Stimulated activated memory B cell treated with anti-CD40 and anti-IgM and Interleukin-4, amounts not matched to agents 10 μg/mL and 1 μg/mL and 100 μg/mL, for 72 hours (primary cell): ENCODE data around the gene CCDC183.
"Not testable (repeated sequence)": the region's sequence is repeated elsewhere in the genome, so short reads cannot be mapped to it uniquely, and the experiment has no call there.

Experiments
- ATAC-seq: fragments of 150-1000 bp; cut with Tn5 transposase; 2 replicates; pipeline ENCODE4 v1.10.0; 2021
- H3K27ac Mint-ChIP-seq: one replicate; pipeline ENCODE4 v1.8.0; 2022; ENCODE audit warnings: mild to moderate bottlenecking, mixed read lengths
- H3K27me3 Mint-ChIP-seq: one replicate; pipeline ENCODE4 v1.8.0; 2022; ENCODE audit warnings: mixed read lengths
- H3K36me3 Mint-ChIP-seq: one replicate; pipeline ENCODE4 v1.8.0; 2022; ENCODE audit warnings: mixed read lengths
- H3K4me1 Mint-ChIP-seq: one replicate; pipeline ENCODE4 v1.8.0; 2022; ENCODE audit warnings: mixed read lengths
- H3K4me3 Mint-ChIP-seq: one replicate; pipeline ENCODE4 v1.8.0; 2022; ENCODE audit warnings: mild to moderate bottlenecking, moderate library complexity, mixed read lengths
- H3K9me3 Mint-ChIP-seq: one replicate; pipeline ENCODE4 v1.8.0; 2022; ENCODE audit warnings: mixed read lengths

Gene CCDC183

GRCh38 chr9:136829981-136830885 is 34.1 kb downstream of the CCDC183 start:
- no peaks in the 10 kb centered on the region for H3K9me3 Mint-ChIP-seq
- no peak overlapping the region for H3K27ac Mint-ChIP-seq
- H3K27me3 Mint-ChIP-seq = no peaks in the 10 kb centered on the region
- H3K4me3 Mint-ChIP-seq = no peak overlapping the region
- peaks cover 38% of the 10 kb centered on the region for H3K36me3 Mint-ChIP-seq
- ATAC-seq = no peak
- H3K4me1 Mint-ChIP-seq = no peaks in the 10 kb centered on the region

GRCh38 chr9:136831002-136831719 is 35.0 kb downstream of the CCDC183 start:
- H3K4me1 Mint-ChIP-seq = no peaks in the 10 kb centered on the region
- no peaks in the 10 kb centered on the region for H3K9me3 Mint-ChIP-seq

GRCh38 chr9:136831720-136832104 is 35.6 kb downstream of the CCDC183 start:
- Mint-ChIP-seq H3K36me3 (peaks cover 32% of the 10 kb centered on the region), H3K4me3 (no peak overlapping the region), H3K9me3 (no peaks in the 10 kb centered on the region), H3K27ac (no peak overlapping the region), H3K27me3 (no peaks in the 10 kb centered on the region), H3K4me1 (no peaks in the 10 kb centered on the region)
- ATAC-seq = no peak

More at GRCh38 chr9:136831002-136831719, 35.0 kb downstream of the CCDC183 start:
- H3K27ac Mint-ChIP-seq = no peak overlapping the region
- ATAC-seq = no peak
- peaks cover 35% of the 10 kb centered on the region for H3K36me3 Mint-ChIP-seq
- no peaks in the 10 kb centered on the region for H3K27me3 Mint-ChIP-seq
- no peak overlapping the region for H3K4me3 Mint-ChIP-seq

GRCh38 chr9:136832581-136832980 is 36.4 kb downstream of the CCDC183 start:
- Mint-ChIP-seq H3K4me3 (no peak overlapping the region), H3K27me3 (no peaks in the 10 kb centered on the region), H3K36me3 (peaks cover 32% of the 10 kb centered on the region), H3K9me3 (no peaks in the 10 kb centered on the region), H3K4me1 (no peaks in the 10 kb centered on the region), H3K27ac (no peak overlapping the region)
- ATAC-seq = no peak

GRCh38 chr9:136833381-136834048 is 37.4 kb downstream of the CCDC183 start:
- H3K4me3 Mint-ChIP-seq, H3K4me1 Mint-ChIP-seq: not testable (repeated sequence)
- H3K36me3 Mint-ChIP-seq = peaks cover 32% of the 10 kb centered on the region

GRCh38 chr9:136835162-136835931 is 39.2 kb downstream of the CCDC183 start:
- H3K27me3 Mint-ChIP-seq = no peaks in the 10 kb centered on the region
- H3K36me3 Mint-ChIP-seq = peaks cover 24% of the 10 kb centered on the region
- no peaks in the 10 kb centered on the region for H3K4me1 Mint-ChIP-seq
- H3K27ac Mint-ChIP-seq = no peak overlapping the region
- no peak for ATAC-seq
- H3K9me3 Mint-ChIP-seq = no peaks in the 10 kb centered on the region
- no peak overlapping the region for H3K4me3 Mint-ChIP-seq

More at GRCh38 chr9:136833381-136834048, 37.4 kb downstream of the CCDC183 start:
- H3K9me3 Mint-ChIP-seq, ATAC-seq, H3K27me3 Mint-ChIP-seq, H3K27ac Mint-ChIP-seq: not testable (repeated sequence)

GRCh38 chr9:136835932-136836904 is 40.1 kb downstream of the CCDC183 start:
- Mint-ChIP-seq H3K27ac (no peak overlapping the region), H3K27me3 (no peaks in the 10 kb centered on the region), H3K4me3 (no peak overlapping the region), H3K36me3 (peaks cover 20% of the 10 kb centered on the region), H3K9me3 (no peaks in the 10 kb centered on the region), H3K4me1 (no peaks in the 10 kb centered on the region)
- no peak for ATAC-seq

- no peak for ATAC-seq
- Mint-ChIP-seq H3K27me3 (no peaks in the 10 kb centered on the region), H3K36me3 (peaks cover 10% of the 10 kb centered on the region), H3K4me1 (peaks cover 5% of the 10 kb centered on the region), H3K9me3 (no peaks in the 10 kb centered on the region), H3K27ac (no peak overlapping the region), H3K4me3 (no peak overlapping the region)
Observed at GRCh38 chr9:136837146-136837855, 41.2 kb downstream of the CCDC183 start.

GRCh38 chr9:136837856-136838277 is 41.7 kb downstream of the CCDC183 start:
- ATAC-seq = not testable (repeated sequence)

GRCh38 chr9:136838314-136839228 is 42.4 kb downstream of the CCDC183 start:
- no peak overlapping the region for H3K4me3 Mint-ChIP-seq
- ATAC-seq = no peak
- no peak overlapping the region for H3K27ac Mint-ChIP-seq
- peaks cover 7% of the 10 kb centered on the region for H3K36me3 Mint-ChIP-seq
- H3K27me3 Mint-ChIP-seq = no peaks in the 10 kb centered on the region
- H3K9me3 Mint-ChIP-seq = no peaks in the 10 kb centered on the region
- peaks cover 13% of the 10 kb centered on the region for H3K4me1 Mint-ChIP-seq

More at GRCh38 chr9:136837856-136838277, 41.7 kb downstream of the CCDC183 start:
- not testable (repeated sequence) for H3K36me3 Mint-ChIP-seq, H3K27me3 Mint-ChIP-seq, H3K27ac Mint-ChIP-seq, H3K4me3 Mint-ChIP-seq, H3K4me1 Mint-ChIP-seq, H3K9me3 Mint-ChIP-seq

- Mint-ChIP-seq H3K4me3 (no peak overlapping the region), H3K27ac (no peak overlapping the region)
Observed at GRCh38 chr9:136839229-136840139, 43.3 kb downstream of the CCDC183 start.

More at GRCh38 chr9:136839229-136840139, 43.3 kb downstream of the CCDC183 start:
- ATAC-seq = no peak
- H3K27me3 Mint-ChIP-seq = no peaks in the 10 kb centered on the region
- no peaks in the 10 kb centered on the region for H3K9me3 Mint-ChIP-seq
- peaks cover 7% of the 10 kb centered on the region for H3K36me3 Mint-ChIP-seq
- peaks cover 16% of the 10 kb centered on the region for H3K4me1 Mint-ChIP-seq
